VCaP (cell line): ENCODE results near the gene STK10.

Experiments used
- H3K27ac ChIP-seq: fragments of 450-650 bp; 2 replicates; pipeline ENCODE4 v1.5.1; 2017
- TF ChIP-seq, protein P1 (sequence below): fragments of 450-650 bp; conservative IDR thresholded peaks from 2 replicates; pipeline ENCODE4 v1.5.1; 2017; ENCODE audit warnings: mild to moderate bottlenecking, moderate library complexity

The STK10 gene

DNA sequence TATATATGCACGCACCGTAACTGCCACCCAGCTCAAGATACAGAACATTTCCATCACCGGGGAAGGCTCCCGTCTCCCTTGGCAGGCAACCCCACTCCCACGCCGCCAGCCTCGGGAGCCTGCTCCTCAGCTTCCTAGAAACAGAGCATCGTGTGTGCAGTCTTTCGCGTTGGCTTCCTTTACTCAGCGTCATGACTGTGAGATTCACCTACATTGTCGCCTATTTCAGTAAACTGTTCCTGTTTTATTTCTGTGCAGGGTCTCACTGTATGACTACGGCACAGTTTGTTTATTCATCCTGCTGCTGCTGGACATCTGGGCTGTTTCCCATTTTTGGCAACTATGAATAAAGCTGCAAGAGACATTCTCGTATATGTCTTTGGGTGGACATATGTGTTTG, 90.7 kb downstream of the STK10 start:
- TF ChIP-seq, protein P1, sequence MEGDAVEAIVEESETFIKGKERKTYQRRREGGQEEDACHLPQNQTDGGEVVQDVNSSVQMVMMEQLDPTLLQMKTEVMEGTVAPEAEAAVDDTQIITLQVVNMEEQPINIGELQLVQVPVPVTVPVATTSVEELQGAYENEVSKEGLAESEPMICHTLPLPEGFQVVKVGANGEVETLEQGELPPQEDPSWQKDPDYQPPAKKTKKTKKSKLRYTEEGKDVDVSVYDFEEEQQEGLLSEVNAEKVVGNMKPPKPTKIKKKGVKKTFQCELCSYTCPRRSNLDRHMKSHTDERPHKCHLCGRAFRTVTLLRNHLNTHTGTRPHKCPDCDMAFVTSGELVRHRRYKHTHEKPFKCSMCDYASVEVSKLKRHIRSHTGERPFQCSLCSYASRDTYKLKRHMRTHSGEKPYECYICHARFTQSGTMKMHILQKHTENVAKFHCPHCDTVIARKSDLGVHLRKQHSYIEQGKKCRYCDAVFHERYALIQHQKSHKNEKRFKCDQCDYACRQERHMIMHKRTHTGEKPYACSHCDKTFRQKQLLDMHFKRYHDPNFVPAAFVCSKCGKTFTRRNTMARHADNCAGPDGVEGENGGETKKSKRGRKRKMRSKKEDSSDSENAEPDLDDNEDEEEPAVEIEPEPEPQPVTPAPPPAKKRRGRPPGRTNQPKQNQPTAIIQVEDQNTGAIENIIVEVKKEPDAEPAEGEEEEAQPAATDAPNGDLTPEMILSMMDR, result no peak
- no peak overlapping the region for H3K27ac ChIP-seq

DNA sequence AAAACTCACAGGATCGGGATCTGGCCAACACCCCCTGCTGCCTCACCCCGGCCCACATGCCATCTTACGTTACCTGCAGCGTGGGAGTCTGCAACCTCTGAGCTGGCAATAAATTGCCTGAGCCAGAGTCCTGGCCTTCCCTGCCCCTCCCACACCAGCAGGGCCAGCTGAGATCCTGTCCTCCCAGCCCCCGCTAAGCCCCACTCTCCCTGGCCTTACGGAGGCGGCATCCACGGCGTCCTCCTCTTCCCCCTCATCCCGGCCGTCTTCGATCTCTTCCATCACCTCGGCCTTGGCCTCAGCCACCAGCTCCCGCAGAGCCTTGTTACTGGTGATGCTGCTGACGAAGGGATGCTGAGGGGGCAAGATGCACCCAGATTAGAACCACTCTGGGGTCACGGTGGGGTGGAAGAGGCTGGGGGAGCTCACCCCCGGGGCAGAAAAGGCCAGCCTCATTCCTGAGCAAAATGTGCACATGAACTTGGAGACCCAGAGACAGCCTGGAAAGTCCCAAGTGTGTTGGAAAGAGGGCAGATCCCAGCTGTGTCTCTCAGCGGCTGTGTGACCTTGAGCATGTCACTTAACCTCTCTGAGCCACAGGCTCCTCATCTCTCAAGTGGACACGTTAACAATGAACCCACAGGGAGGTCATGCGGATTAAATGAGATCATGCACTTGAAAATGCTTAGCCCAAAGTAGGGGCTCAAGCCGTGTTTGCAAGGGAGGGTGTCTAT, 91.7 kb downstream of the STK10 start:
- TF ChIP-seq, protein P1, result no peak
- no peak overlapping the region for H3K27ac ChIP-seq

DNA sequence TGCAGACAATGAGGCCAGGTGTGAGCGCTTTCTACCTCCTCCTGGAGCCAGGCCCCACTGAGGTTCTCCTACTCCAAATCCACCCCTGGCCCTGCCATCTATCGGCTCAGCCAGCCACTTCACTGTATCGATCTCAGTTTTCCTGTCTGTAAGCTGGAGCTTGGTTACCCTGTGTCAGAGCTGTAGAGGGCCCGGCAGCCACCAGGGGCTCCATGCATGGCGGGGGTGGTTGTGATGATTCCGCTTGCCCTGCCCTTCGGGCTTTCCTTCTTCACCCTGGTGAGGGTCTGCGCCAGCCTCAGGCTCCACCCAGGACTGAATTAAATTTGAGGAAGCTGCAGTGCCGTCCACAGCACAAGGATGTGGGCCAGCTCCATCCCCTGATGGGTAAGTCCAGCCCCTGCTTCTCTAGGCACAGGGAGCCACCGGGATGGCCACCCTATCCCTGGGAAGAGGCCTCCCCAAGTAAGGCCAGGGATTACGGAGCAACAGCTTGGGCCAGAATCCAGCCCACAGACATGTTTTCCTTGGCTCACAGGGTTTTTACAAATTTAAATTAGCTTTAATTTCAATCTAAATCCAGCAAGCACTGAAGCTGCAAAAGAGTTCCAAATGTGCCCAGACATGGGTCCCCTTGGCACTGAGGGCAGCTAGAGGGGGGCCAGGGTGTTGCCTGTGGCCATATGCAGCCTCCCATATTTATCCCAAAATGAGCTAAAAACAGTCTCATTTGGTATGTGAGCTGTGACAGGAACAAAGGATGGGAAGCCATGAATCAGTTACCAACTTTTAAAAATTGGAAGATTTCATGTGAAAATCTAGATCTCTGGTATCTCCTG, 92.4 kb downstream of the STK10 start:
- no peak overlapping the region for H3K27ac ChIP-seq
- TF ChIP-seq, protein P1, result no peak

DNA sequence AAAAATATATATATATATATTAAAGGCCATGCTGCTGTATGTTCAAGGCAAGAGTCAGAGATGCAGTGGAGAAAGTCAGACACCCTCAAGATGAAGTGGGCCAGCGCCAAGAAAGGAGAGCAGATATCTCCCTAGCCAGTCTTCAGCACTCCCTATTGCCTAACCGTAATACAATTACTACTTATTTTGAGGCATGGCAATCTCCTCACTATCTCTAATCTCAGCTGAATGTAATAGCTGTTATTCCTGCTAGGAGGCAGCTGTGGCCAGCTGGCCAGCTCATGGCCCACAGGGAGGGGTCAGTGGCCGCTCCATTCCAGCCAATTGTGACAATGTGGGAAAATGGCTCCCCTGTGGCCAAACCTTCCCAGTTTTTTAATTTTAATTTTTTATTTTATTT, 94.1 kb downstream of the STK10 start:
- TF ChIP-seq, protein P1, result no peak
- H3K27ac ChIP-seq, result no peak overlapping the region

DNA sequence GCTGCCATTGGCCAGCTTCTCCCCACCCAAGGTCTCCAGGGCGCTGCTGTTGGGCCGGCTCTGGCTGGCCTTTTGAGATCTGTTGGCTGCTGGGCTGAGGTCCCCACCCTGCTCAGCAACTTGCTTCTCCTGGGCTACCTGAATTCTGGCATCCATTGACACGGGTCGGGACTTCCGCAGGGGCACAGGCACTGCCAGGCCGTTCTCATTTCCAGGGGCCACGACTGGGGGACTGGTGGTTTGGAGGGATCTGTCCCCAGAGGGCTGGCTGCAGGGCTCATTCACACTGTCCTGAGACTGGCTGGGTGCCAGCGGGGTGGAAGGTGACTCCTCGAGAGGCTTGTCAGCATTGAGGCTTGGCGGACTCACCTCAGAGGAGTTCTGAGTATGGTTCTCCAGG, 94.5 kb downstream of the STK10 start:
- no peak overlapping the region for H3K27ac ChIP-seq
- TF ChIP-seq, protein P1, result no peak

DNA sequence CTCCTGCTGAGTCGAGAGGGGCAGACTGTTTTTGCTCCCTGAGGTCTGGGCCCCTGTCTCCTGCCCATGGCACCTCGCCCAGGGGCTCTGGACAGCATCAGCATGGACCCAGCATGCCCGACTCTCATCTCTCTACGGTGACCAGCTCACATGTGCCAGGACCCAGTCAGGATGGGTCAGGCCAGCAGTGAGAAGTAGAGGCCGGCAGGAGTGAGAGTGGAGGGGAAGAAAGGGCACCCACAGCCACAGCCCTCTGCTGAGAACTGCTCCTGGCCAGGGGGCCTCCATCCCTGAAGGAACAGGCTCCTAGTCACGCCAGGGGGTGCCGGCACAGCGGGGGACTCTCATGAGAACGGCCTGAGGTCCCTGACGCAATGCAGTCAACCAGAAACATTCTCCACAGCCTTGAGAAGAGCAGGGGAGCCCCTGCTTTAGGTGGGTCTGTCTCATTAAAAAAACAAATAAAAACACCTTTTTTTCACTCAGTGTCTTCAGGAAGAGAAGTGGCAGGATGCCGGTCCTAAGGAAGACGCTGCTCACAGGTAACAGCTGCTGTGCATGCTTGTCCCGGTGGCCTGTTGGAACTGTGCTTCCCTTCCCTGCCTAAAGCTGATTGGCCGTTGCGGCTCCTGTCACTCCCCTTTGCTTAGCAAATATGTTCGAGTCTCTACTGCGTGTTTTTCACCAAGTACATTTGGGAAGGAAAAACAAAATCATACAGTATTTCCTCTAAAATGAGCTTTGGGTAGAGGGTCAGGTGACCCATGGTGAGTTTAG, 95.9 kb downstream of the STK10 start:
- H3K27ac ChIP-seq, result no peak overlapping the region
- TF ChIP-seq, protein P1, result no peak
